ENCODE measurements around the gene TMPRSS13.
"Not testable (repeated sequence)": the region's sequence is repeated elsewhere in the genome, so short reads cannot be mapped to it uniquely, and the experiment has no call there.

TMPRSS13 gene

DNA sequence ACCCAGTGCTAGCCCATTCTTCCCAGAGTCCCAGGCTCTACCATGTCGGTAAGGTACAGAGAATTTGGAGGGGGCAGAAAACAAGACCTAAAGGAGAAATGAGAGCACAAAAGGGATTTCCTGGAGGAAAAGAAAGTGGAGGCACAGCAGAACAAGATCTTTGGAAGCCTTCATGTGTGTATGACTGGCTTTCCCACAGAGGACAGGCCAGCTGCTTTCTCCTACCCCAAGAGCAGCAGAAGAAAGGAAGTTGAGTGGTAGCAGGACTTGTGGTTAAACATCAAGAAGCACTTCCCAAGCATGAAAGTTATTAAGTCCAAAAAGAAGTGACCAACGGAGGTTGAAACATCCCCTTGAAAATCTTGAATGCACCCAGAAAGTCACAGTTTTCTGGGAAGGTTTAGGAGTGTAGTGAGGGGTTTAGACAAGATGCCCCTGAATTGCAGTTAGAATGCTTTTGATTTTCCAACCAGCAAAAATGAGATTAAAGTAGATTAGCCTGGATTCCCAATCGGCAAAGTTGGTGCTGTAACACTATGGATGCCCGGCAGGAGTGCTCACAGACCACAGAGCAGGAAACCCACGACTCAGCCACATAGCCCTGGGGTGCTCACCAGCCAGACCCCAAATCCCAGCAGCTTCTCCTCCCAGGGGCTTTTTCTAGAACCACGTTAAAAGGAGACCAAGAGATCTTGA lies 608 bp downstream of the TMPRSS13 start:
- DNase-seq, result no peak

DNA sequence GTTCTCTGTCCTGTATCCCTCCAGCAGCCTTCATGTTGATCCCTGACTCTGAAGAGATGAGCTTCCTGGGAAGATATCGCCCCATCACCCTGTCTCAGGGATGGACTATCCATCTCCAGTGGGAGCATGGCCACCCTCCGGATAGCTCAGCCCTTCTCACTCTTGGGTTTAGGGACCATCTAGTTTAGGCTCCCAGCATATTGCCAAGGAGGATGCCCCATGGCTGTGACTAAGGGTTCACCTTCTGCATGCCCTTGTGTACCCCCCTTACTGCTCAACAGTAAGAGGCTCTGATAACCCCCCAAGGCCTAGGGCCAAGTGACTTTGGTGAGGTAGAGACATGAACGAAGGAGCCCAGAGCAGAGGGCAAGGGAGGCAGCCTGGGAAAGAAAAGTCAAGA lies 1.3 kb downstream of the TMPRSS13 start:
- DNase-seq, result no peak

DNA sequence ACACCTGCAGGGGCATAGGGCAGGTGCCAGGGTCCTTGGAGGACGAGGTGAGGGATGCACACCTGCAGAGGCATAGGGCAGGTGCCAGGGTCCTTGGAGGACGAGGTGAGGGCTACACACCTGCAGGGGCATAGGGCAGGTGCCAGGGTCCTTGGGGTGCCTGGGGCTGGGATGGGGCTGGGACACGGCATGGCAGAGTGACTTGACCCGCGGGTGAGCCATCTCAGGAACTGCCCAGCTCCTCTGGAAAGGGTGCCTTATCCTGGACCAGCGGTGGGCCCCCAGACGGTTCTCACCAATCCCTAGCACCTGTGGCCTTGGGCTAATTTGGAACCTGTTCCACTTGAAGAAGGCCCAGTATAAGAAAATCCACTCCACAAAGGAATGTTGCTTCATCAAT lies 3.0 kb downstream of the TMPRSS13 start:
- not testable (repeated sequence) for DNase-seq

DNA sequence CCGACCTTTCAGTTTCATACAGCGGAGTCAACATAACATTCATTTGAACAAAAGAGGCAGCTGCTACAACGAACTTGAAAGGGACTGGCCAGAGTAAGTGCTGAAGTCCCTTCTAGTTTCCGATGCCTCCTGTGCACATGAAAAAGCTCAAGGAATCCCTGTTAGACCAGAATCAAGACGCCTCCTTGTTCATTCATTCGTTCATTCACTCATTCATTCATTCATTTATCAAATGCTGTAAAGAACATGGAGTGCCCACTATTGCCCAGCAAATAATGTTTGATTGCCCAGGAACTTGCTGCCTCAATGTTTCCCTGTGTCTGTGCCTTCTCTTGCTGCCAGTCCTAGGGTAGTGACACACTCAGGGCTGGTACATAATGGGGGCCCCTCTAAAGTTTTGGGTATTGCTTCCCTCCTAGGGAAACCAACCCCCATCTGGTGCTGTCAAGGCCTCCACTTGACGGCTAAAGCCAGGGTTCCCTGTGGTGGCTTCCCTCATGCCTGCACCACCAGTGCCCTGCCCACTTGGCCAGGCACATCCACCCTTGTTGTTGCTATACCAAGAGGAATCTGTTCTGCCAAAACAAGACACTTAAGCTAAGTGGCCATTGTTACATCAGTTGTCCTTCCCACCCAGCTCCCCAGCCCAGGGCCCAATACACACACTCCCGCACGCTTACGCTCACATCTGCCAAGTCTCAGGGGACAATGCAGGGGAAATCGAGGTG lies 3.8 kb downstream of the TMPRSS13 start:
- no peak for DNase-seq

DNA sequence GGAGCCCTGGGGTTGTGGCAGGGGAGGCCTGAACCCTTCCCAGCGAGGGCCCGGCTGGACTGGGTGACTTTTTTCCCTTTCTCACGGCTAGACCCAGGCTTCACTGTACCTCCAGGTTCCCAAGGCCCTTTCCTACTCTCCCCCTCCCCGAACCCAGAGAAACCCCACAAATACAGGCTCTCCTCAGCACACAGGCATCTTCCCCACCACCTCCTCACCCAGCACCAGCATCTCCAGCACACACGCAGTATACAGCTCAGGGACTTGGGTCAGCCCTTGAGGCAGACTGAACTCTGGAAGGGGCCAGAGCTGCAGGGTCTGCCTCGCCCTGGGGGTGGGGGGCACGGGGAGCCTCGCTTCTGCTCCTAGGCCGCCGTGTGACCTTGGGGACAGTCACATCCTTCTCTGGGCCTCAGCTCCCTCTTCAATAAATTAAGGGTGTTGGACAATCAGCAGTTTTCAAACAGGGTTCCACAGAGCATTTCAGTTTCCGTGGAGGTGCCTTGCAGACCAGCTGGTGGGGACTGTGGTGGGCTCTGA lies 4.5 kb downstream of the TMPRSS13 start:
- no peak for DNase-seq

DNA sequence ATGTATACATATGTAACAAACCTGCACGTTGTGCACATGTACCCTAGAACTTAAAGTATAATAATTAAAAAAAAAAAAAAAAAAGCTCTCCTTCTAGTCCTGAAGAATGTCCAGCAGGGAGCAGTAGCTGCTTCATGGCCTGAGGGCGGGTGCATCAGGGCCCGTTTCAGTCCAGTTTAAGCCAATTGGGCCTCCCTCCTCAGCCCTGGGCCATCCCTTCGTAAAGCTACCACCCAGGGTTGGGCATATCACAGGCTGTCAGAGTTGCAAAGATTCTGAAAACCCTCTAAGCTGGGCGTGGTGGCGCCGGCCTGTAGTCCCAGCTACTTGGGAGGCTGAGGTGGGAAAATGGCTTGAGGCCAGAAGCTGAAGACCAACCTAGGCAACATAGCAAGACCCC lies 5.4 kb downstream of the TMPRSS13 start:
- DNase-seq, result no peak

GRCh38 chr11:117923275-117923674 lies 5.9 kb downstream of the TMPRSS13 start:
- DNase-seq, result no peak

DNA sequence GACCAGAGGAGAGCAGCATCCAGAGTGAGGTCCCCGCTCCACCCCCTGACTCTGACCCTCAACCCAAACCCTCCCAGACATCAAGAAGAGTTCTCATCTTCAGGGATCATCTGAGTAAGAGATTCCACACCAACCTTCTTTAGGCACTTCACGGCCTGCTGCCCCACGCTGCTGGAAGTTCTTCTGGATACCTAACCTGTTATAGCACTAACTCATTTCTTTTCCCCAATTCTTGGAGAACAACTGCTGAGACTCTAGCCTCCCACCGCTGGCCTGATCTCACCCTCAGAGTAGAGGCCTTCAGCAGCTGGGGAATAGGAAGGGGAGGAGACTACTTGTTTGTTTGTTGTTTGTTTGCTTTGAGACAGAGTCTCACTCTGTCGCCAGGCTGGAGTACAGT lies 7.3 kb downstream of the TMPRSS13 start:
- no peak for DNase-seq

DNA sequence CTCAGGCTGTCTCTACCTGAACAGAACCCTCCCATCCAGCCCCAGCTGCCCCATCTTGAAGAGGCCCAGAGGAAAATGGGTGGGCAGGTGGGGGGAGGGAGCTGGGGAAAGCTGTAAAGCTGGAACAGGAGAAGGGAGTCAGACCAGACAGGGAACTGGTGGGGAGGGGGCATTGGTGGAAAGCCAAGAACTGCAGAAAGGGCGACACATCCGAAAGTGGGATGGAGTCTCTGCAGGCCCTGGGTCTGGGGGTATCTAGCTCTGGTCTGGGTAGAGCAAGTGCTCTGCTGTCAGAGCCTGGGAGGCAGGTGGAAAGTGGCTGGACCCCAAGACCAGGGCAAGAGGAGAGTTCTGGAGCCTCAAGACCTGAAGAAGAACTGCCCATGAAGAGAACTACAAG lies 7.7 kb downstream of the TMPRSS13 start:
- DNase-seq, result no peak

DNA sequence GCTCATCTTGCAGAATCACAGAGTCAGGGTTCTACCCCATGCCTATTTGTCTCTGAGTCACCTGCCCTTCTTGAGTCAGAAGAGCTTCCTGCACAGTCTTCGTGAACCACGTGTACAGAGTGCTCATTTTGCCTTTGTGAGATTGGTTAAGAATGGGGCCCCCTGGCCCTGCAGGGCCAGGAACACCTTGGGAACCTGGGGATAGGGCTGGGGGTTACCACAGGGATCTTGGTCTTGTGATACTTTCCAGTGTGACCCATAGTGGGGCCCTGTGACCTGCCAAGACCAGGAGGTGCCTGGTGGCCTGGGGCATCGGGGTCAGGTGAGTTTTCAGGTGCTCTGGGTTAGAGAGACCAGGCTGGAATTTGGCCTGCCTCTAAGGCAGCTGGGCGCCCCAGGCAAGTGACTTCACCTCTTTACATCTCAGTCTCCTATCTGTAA lies 9.4 kb downstream of the TMPRSS13 start:
- no peak for DNase-seq

- DNase-seq, result no peak
Measured at GRCh38 chr11:117919341-117919740, 9.9 kb downstream of the TMPRSS13 start.

DNA sequence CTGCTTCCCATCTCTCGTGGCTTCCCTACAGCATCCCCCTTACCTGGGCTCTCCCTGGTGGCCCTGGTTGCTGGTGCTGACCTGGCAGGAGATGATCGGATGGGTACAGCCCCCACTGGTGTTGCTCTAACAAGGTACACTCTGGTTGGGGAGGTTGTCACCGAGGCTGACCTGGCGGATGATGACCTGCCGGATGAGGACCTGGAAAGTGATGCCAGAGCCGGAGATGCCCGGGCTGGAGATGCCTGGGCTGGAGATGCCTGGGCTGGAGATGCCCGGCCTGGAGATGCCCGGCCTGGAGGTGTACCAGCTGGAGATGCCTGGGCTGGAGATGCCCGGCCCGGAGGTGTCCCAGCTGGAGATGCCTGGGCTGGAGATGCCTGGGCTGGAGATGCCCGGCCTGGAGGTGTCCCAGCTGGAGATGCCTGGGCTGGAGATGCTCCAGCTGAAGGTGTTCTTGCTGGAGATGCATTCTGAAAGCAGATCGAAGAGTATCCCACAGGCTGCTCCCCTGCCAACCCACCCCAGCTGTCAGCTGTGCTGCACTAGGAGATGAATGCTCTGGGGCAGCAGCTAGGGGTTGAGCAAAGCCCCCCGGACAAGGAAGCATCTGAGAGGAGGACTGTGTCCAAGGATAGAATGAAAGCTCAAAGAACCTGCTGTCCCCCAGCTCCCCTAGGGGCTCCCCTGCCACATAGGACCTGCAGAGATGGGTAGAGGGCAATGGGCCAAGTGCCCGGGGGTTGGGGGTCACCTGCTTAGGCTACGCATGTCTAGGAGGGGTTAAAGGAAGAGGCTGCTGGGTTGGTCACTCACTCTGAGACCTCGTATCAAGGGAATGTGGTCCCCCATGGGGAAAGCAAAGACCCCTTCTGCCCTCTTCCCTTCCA lies 10.6 kb downstream of the TMPRSS13 start:
- DNase-seq, result no peak

GRCh38 chr11:117917591-117918151 lies 11.5 kb downstream of the TMPRSS13 start:
- DNase-seq, result no peak

GRCh38 chr11:117916956-117917355 lies 12.2 kb downstream of the TMPRSS13 start:
- no peak for DNase-seq

GRCh38 chr11:117915672-117916235 lies 13.4 kb downstream of the TMPRSS13 start:
- no peak for DNase-seq

DNA sequence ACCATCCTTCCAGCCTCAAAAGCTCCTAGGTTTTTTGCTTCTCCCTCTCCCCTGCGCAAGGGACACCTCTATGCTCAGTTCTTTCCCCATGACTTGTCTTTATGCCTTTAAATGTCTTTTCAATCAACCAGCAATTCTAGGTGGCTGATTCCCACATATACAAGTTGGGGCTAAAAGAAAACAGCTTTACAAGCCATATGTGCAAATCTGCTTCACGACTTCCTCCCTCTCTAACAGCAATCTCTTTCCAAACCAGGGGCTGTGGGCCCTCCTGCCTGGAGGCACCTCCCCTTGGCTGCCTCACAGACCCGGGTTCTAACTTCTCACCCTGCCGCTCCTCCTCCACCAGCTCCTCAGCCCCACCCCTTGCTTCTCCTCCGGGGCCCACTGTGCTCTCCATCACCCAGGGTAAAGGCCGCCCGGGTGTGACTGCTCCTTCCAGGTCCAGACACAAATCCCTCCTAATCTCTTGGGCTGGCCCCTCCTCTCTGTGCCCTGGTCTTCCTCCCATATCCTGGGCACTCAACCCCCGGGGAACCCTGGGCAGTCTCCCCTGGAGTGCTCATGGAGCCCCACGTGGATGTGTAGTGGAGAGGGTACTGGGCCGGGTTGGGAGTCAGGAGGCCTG lies 14.1 kb downstream of the TMPRSS13 start:
- DNase-seq, result no peak

DNA sequence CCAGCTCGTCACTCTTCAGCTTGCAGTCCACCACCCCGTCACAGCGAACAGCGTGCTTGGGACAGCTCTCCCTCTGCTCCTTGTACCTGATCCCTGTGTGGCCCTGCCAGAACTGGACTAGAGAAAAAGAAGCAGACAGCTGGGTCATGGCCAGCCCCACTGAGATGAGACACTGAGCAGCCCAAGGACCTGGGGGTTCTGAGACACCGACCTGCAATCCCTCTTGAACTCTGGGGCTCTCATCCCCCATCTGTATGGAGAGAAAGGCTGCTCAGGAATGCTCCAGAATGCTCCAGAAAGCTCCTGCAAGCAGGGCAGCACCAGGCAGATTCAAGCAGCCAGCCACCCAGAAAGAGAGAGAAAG lies 14.8 kb downstream of the TMPRSS13 start:
- DNase-seq, result no peak

DNA sequence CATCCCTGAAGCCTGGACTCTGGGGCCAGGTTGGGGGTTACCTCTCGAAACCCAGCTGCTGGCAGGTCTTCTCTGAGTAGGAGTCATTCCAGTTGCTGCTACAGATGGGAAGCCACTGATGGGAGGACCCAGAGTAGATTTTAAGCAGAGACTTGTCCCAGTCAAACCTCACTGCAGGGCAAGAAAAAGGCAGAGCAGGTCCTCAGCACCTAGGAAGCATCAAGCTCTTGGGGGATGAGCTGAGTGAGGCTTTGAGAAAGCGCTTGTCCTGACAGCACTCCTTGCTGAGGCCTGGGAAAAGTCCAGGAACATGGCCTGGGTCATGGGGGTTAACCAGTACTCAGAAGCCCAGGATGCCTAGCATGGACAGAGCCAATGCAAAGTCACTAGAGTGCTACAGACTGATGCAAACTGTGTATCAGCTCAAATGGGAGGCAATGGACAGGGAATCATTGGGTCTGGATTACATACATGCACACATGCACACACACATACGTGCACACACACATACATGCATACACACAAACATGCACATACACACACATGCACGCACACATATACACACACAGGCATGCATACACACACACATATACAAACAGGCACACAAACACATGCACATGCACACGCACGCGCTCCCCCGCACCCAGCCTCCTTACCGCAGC lies 15.3 kb downstream of the TMPRSS13 start:
- DNase-seq, result no peak

DNA sequence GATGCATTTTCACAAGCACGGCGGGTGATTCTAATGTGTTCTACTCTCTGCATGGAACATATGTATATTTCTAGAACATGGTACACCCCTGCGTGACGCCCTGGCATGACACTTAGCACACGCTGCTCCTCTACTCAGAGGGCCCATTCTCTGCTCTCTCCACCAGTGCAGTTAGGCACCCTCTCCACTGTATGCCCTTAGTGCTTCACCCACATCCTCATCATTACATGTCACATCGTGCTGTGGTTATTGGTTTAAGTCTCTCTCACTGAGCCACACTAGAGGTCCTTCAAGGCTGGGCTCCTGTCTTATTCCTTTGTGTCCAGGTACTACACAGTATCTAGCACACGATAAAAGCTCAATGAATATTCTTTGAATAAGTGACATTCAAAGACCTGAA lies 16.7 kb downstream of the TMPRSS13 start:
- DNase-seq, result no peak

DNA sequence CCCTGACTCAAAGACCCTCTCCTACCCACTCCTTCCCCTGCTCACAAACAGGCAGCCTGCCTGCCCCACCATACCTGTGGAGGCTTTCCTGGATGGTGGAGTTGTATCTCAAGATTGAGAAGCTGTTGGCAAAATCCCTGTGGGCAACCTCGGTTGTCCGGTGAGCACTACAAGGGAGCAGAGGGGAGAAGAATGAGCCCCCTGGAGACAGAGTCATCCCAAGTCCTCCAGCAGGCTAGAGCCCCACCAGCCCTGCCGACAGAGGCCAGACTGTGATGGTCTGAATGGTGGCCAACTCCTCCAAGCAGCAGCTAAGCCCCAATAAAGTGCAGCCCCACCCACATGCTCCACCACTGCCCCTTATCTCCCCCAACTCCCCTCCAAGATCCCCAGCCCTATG lies 17.5 kb downstream of the TMPRSS13 start:
- no peak for DNase-seq

- DNase-seq, result no peak
Measured at GRCh38 chr11:117910941-117911655, 18.1 kb downstream of the TMPRSS13 start.

All from AML-193 (cell line).